CD4-positive, alpha-beta T cell (primary cell): ENCODE data around the gene PFDN1. TPM values are rescaled to one million over a fixed set of nuclear protein-coding genes. Genes with fewer than 3 reads are reported as not detected.

Source experiments
- ATAC-seq: fragments of 200-7000 bp; cut with Tn5 transposase; one replicate; pipeline ENCODE4 v1.10.0; 2022; ENCODE audit warnings: mild to moderate bottlenecking; ENCODE audit not compliant: poor library complexity
- CTCF ChIA-PET: fragments of 350-600 bp; sonication (Branson Sonifier 250); formaldehyde crosslinking; loops from one replicate; lab custom pipeline; 2021; ENCODE audit warnings: antibody characterized with exemption, inconsistent platforms; lab: Charles Lee
- POLR2A ChIA-PET: fragments of 350-600 bp; sonication (Branson Sonifier 250); formaldehyde crosslinking; loops from one replicate; lab custom pipeline; 2021; ENCODE audit warnings: antibody characterized with exemption, inconsistent platforms; lab: Charles Lee
- DNase-seq, 14 experiments: peaks; one replicate each; pipeline ENCODE4 v3.0.0-alpha.2; 2013 to 2020; ENCODE audit warnings: mixed read lengths in 2 of 14
- H3K27ac ChIP-seq, 2 donors: one replicate each; pipeline versions ENCODE4 v1.5.1 to v1.7.0; 2013; ENCODE audit warnings: low read length in 2 of 2, low read depth in 1 of 2, mild to moderate bottlenecking in 1 of 2
- H3K27me3 ChIP-seq, 2 experiments: 1 replicate in 1 of 2; 2 replicates in 1 of 2; pipeline versions ENCODE4 v1.6.1 to v1.7.0; 2013; ENCODE audit warnings: low read length in 2 of 2, control low read depth in 1 of 2, mild to moderate bottlenecking in 1 of 2, moderate library complexity in 1 of 2; ENCODE audit not compliant: insufficient read depth in 2 of 2, control insufficient read depth in 1 of 2
- H3K36me3 ChIP-seq: one replicate; pipeline ENCODE4 v1.6.1; 2013; ENCODE audit warnings: low read length, control low read depth; ENCODE audit not compliant: insufficient read depth
- H3K4me1 ChIP-seq: one replicate; pipeline ENCODE4 v1.6.1; 2013; ENCODE audit warnings: low read length, control low read depth; ENCODE audit not compliant: insufficient read depth
- H3K4me3 ChIP-seq: one replicate; pipeline ENCODE4 v1.5.1; 2013; ENCODE audit warnings: mild to moderate bottlenecking, low read length, moderate library complexity
- H3K9me3 ChIP-seq, 2 experiments: 1 replicate in 1 of 2; 2 replicates in 1 of 2; pipeline versions ENCODE4 v1.6.1 to v1.7.0; 2013; ENCODE audit warnings: low read length in 2 of 2, mild to moderate bottlenecking in 2 of 2, control low read depth in 1 of 2, moderate library complexity in 1 of 2; ENCODE audit not compliant: control insufficient read depth in 1 of 2, insufficient read depth in 1 of 2
- H3K27ac Mint-ChIP-seq: one replicate; pipeline ENCODE4 v1.8.0; 2020; ENCODE audit warnings: mixed read lengths
- H3K27me3 Mint-ChIP-seq: one replicate; pipeline ENCODE4 v1.8.0; 2021; ENCODE audit warnings: mixed read lengths
- H3K36me3 Mint-ChIP-seq: one replicate; pipeline ENCODE4 v1.8.0; 2021; ENCODE audit warnings: low read depth, mixed read lengths
- H3K4me1 Mint-ChIP-seq: one replicate; pipeline ENCODE4 v1.8.0; 2021; ENCODE audit warnings: low read depth, mixed read lengths
- H3K4me3 Mint-ChIP-seq: one replicate; pipeline ENCODE4 v1.8.0; 2020; ENCODE audit warnings: mild to moderate bottlenecking, mixed read lengths
- H3K9me3 Mint-ChIP-seq: one replicate; pipeline ENCODE4 v1.8.0; 2020; ENCODE audit warnings: mixed read lengths
- intact Hi-C, 2 experiments: fragments of 100-400 bp; cut with DNase I in 1 of 2; cut with micrococcal nuclease in 1 of 2; formaldehyde crosslinking; loops; one replicate each; pipeline versions ENCODE4 v1.15.1 to v1.9.0; 2023 to 2025; cut with DNase I, micrococcal nuclease
- total RNA-seq, 174 experiments: library from RNA in 2 of 174; stranded (reverse) in 2 of 174; gene quantifications; one replicate each; pipeline ENCODE4 v1.2.3 and lab custom pipeline; 2021 to 2026
- TF ChIP-seq, protein P1 (sequence below): fragments of 200-600 bp; IDR thresholded peaks from one replicate; pipeline ENCODE4 v1.8.0; 2022; ENCODE audit warnings: antibody characterized with exemption, mild to moderate bottlenecking

Gene PFDN1
- total RNA-seq, 2 experiments from 2014 or later, result 21.3 to 22.0 TPM

DNA sequence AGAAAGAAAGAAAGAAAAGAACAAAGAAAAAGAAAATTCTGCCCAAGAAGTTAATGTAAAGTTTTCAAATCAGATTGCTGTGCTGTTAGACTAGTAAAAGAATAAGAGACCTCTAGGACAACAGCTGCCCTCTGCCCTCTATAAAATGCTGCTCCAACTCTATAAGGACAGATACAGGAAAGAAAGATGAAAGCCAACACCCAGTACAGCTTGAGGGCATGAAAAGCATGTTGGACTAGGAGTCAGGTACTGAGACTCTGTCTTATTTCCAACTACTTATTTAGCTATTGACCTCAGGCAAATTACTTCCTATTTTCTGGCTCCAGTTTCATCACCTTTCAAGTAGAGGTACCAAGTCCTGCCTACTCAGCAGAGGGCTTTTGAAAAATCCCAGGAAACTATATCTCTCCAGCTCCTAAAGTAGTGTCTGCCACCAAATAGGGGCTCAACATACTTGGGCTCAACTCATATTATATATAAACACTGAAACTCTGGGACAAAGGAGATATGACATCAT, 37.8 kb upstream of the PFDN1 start:
- Mint-ChIP-seq H3K27ac (peak overlapping the region; percentile 2), H3K9me3 (no peaks in the 10 kb centered on the region), H3K4me3 (no peak overlapping the region), H3K27me3 (no peaks in the 10 kb centered on the region), H3K4me1 (peaks cover 49% of the 10 kb centered on the region), H3K36me3 (peaks cover 11% of the 10 kb centered on the region)
- H3K27ac ChIP-seq, result no peak overlapping the region
- H3K27me3 ChIP-seq, result no peaks in the 10 kb centered on the region
- peaks cover 42% of the 10 kb centered on the region for H3K4me1 ChIP-seq
- no peaks in the 10 kb centered on the region for H3K36me3 ChIP-seq
- ATAC-seq (no peak), DNase-seq (no peak)
- intact Hi-C loops, result no loop called here
- ChIA-PET POLR2A (no interaction called here), CTCF (interaction anchor here (1.0 kb wide), 2 partner anchors 11 to 23 kb away, joined by 3 to 5 read pairs; no protein-coding TSS in a partner anchor)
- no peaks in the 10 kb centered on the region for H3K9me3 ChIP-seq
- TF ChIP-seq, protein P1, sequence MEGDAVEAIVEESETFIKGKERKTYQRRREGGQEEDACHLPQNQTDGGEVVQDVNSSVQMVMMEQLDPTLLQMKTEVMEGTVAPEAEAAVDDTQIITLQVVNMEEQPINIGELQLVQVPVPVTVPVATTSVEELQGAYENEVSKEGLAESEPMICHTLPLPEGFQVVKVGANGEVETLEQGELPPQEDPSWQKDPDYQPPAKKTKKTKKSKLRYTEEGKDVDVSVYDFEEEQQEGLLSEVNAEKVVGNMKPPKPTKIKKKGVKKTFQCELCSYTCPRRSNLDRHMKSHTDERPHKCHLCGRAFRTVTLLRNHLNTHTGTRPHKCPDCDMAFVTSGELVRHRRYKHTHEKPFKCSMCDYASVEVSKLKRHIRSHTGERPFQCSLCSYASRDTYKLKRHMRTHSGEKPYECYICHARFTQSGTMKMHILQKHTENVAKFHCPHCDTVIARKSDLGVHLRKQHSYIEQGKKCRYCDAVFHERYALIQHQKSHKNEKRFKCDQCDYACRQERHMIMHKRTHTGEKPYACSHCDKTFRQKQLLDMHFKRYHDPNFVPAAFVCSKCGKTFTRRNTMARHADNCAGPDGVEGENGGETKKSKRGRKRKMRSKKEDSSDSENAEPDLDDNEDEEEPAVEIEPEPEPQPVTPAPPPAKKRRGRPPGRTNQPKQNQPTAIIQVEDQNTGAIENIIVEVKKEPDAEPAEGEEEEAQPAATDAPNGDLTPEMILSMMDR, result no peak
- no peak overlapping the region for H3K4me3 ChIP-seq

DNA sequence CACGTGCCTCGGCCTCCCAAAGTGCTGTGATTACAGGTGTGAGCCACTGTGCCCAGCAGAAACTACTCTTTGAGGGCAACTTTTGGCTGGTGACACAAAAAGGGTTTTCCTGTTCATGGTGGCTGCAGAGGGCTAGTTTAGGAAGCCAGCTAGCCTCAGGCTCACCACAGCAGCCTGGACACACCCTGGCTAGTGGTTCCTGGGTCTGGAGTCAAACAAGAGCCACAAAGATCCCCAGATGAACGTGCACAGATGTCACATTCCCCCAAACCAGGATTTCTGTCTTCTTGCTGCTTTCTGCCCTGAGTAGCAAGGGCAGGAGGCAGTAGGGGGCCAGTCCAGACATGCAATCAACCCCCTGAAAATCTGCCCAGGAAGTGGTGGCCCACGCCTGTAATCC, 36.7 kb upstream of the PFDN1 start:
- Histone ChIP-seq H3K27ac (no peak overlapping the region), H3K27me3 (no peaks in the 10 kb centered on the region), H3K4me1 (peaks cover 31% of the 10 kb centered on the region), H3K4me3 (no peak overlapping the region), H3K36me3 (no peaks in the 10 kb centered on the region), H3K9me3 (no peaks in the 10 kb centered on the region)
- Mint-ChIP-seq H3K9me3 (no peaks in the 10 kb centered on the region), H3K4me3 (no peak overlapping the region), H3K27ac (no peak overlapping the region), H3K36me3 (peaks cover 16% of the 10 kb centered on the region), H3K27me3 (no peaks in the 10 kb centered on the region), H3K4me1 (peaks cover 40% of the 10 kb centered on the region)
- ATAC-seq (no peak), DNase-seq (no peak)
- ChIA-PET CTCF (no interaction called here), POLR2A (no interaction called here)
- intact Hi-C loops, result no loop called here
- TF ChIP-seq, protein P1, result no peak

DNA sequence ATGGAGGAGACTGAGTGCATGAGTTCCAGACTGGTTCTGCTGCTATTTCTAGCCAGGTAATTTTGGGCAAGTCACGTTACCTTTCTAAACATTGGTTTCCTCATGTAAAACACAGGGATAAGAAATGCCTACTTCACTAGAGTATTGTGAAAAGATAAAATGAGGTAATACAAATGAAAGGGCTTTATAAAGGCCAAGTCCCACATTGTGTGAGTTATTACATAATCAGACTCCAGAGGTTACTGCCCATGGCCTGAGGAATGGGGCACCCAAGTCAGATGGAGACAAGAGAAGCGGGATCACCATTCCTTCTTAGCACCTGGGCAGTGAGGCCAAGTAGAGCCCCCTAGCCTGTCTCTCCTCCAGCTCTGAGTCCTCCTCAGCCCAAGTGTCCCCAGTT, 36.0 kb upstream of the PFDN1 start:
- Mint-ChIP-seq H3K4me1 (peaks cover 34% of the 10 kb centered on the region), H3K27me3 (no peaks in the 10 kb centered on the region), H3K4me3 (no peak overlapping the region), H3K27ac (no peak overlapping the region), H3K9me3 (no peaks in the 10 kb centered on the region), H3K36me3 (peaks cover 18% of the 10 kb centered on the region)
- no peaks in the 10 kb centered on the region for H3K9me3 ChIP-seq
- H3K27me3 ChIP-seq, result no peaks in the 10 kb centered on the region
- no peaks in the 10 kb centered on the region for H3K36me3 ChIP-seq
- H3K4me3 ChIP-seq, result no peak overlapping the region
- ATAC-seq, result no peak
- peaks cover 28% of the 10 kb centered on the region for H3K4me1 ChIP-seq
- no peak for DNase-seq
- POLR2A ChIA-PET, result no interaction called here
- TF ChIP-seq, protein P1, result no peak
- CTCF ChIA-PET, result no interaction called here
- intact Hi-C loops, result no loop called here
- H3K27ac ChIP-seq, result no peak overlapping the region
